ENCODE measurements around the gene SCTR.
"Not testable (repeated sequence)": the region's sequence is repeated elsewhere in the genome, so short reads cannot be mapped to it uniquely, and the experiment has no call there.

The SCTR gene

GRCh38 chr2:119408221-119408619 lies 116.1 kb downstream of the SCTR start:
- no peak for DNase-seq (ENCODE audit: low spot score)

- peak; percentile 26 for DNase-seq (ENCODE audit: low spot score)
Observed at GRCh38 chr2:119407430-119408220, 116.7 kb downstream of the SCTR start.

- no peak for DNase-seq (ENCODE audit: low spot score)
Observed at GRCh38 chr2:119405151-119405550, 119.1 kb downstream of the SCTR start.

- DNase-seq (ENCODE audit: low spot score), result not testable (repeated sequence)
Observed at GRCh38 chr2:119403618-119404017, 120.7 kb downstream of the SCTR start.

- DNase-seq (ENCODE audit: low spot score), result no peak
Observed at GRCh38 chr2:119402645-119403560, 121.4 kb downstream of the SCTR start.

- no peak for DNase-seq (ENCODE audit: low spot score)
Observed at GRCh38 chr2:119402106-119402505, 122.2 kb downstream of the SCTR start.

- DNase-seq (ENCODE audit: low spot score), result no peak
Observed at GRCh38 chr2:119397196-119397595, 127.1 kb downstream of the SCTR start.

GRCh38 chr2:119393971-119394748 lies 130.1 kb downstream of the SCTR start:
- DNase-seq (ENCODE audit: low spot score), result no peak
